Coronary artery (tissue), 2 donors: Measurements from ENCODE around the gene PIANP.

Source experiments
- DNase-seq: peaks from one replicate; pipeline ENCODE4 v3.0.0-alpha.2; 2017; ENCODE audit warnings: low spot score
- H3K27ac ChIP-seq, 2 donors: fragments of 200-600 bp; sonication (generic); one replicate each; pipeline ENCODE4 v1.5.1; 2016 to 2019
- H3K4me3 ChIP-seq: fragments of 200-600 bp; sonication (generic); 2 replicates; pipeline ENCODE4 v1.5.1; 2016; ENCODE audit warnings: mild to moderate bottlenecking, moderate library complexity
- CTCF ChIP-seq: fragments of 200-600 bp; sonication (generic); IDR thresholded peaks from one replicate; pipeline ENCODE4 v1.5.1; 2019; ENCODE audit warnings: antibody characterized with exemption

The PIANP gene

GRCh38 chr12:6667559-6668210 lies 32.9 kb downstream of the PIANP start:
- no peak overlapping the region for H3K27ac ChIP-seq
- no peak overlapping the region for H3K4me3 ChIP-seq
- no peak for TF ChIP-seq CTCF
- no peak for DNase-seq

- no peak for DNase-seq
- no peak overlapping the region for H3K4me3 ChIP-seq
- no peak for TF ChIP-seq CTCF
- H3K27ac ChIP-seq: no peak overlapping the region
Measured at GRCh38 chr12:6666211-6666610, 34.4 kb downstream of the PIANP start.

DNA sequence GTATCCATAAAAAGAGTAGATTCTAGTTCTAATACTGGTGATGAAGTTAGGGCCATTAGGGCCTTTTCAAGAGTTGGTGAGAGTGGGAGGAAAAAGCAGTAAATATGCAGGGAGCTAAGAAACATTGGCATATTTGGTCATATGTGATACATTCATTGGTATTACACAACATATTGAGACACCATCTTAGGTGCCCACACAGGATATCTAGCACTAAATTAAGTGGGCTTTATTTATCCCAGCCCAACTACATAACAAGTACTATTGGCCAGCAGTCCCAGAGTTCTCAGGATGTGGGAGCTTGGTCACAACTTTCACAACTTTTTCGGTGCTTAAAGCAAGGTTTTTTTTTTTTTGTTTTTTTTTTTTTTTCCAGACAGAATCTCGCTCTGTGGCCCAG lies 35.7 kb downstream of the PIANP start:
- no peak for DNase-seq
- no peak overlapping the region for H3K27ac ChIP-seq
- H3K4me3 ChIP-seq: no peak overlapping the region
- no peak for TF ChIP-seq CTCF

DNA sequence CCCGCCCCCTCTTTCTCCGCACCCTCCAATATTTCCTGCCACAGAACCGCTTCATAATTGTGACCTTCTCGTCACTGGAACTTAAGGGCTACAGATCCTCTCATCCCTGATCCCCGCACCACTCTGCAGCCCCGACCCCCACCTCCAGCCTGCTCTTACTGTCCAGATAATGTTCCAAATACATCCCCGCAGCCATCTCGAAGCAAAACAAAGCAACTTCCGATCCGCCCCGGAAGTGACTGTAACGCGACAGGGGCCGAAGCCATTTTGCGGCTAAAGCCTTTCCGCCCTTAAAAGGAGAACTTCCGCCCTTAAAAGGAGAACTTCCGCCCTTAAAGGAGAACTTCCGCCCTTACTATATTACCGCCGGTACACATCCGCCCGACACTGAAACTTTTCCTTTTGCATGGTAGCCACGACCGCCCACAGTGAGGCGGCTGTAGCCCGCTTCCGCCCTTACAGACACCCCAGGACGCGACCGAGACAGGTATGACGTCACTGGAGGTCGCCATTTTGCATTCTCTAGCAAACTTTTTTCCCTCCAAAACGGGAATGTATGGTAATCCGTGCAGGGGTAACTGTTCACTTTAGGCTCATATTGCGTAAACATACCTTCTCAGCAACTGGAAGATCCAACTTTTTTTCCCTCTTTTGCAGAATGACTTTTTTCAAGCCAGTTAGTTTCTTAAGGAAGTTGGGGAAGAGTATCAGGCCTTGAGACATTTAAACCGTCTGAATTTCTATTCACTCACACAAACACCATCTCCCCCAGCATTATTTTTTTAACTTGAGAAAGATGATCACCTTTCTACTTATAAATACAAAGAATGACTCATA lies 37.5 kb downstream of the PIANP start, which contains the start of gene ING4:
TSS of gene ING4 (minus strand) at position 214 of the 837 bp plus-strand sequence. CDS start at position 196, 18 bp downstream.
- Histone ChIP-seq H3K4me3 (peak within 1 kb of the TSS; percentile 95), H3K27ac (peak within 1 kb of the TSS; percentile 52 to 94)
- no peak for TF ChIP-seq CTCF
- peak; percentile 98 for DNase-seq

DNA sequence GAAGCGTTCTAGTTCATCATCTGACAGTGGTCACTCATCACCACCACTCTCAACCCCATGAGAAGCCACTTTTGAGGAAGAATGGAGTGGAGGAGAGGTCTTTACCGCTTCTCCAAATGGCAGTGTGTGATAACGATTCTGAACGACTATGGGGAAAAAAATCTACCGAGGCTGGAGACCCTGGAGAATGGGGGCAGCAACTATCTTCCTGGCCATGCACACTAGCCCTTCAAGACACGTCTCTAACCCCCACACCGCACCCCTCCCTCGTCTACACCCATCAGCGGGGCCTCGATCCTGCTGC lies 38.1 kb downstream of the PIANP start:
- Histone ChIP-seq H3K4me3 (peak overlapping the region; percentile 95), H3K27ac (peak overlapping the region; percentile 52 to 94)
- no peak for TF ChIP-seq CTCF
- DNase-seq: no peak

- no peak for TF ChIP-seq CTCF
- H3K4me3 ChIP-seq: no peak overlapping the region
- no peak for DNase-seq
- no peak overlapping the region for H3K27ac ChIP-seq
Measured at GRCh38 chr12:6653987-6654386, 46.6 kb downstream of the PIANP start.

- Histone ChIP-seq H3K4me3 (no peak overlapping the region), H3K27ac (no peak overlapping the region)
- no peak for TF ChIP-seq CTCF
- no peak for DNase-seq
Measured at GRCh38 chr12:6653342-6653741, 47.3 kb downstream of the PIANP start.
